Peyer's patch (tissue), 4 donors: ENCODE results near the gene ENTPD8.

Source experiments
- POLR2A ChIP-seq, 2 donors: fragments of 450-650 bp; IDR thresholded peaks; one replicate each; pipeline ENCODE4 v1.5.1; 2017; ENCODE audit warnings: antibody characterized with exemption in 2 of 2, mild to moderate bottlenecking in 2 of 2, moderate library complexity in 2 of 2
- TF ChIP-seq, protein P1 (sequence below), 6 experiments: fragments of 450-650 bp in 4 of 6; fragments of 200-600 bp in 2 of 6; sonication (generic) in 1 of 6; IDR thresholded peaks; one replicate each; pipeline ENCODE4 v1.5.1; 2017 to 2019; ENCODE audit warnings: antibody characterized with exemption in 6 of 6, mild to moderate bottlenecking in 3 of 6, moderate library complexity in 1 of 6

GRCh38 chr9:137478613-137478961, 37.4 kb upstream of the ENTPD8 start:
- TF ChIP-seq, protein P1, sequence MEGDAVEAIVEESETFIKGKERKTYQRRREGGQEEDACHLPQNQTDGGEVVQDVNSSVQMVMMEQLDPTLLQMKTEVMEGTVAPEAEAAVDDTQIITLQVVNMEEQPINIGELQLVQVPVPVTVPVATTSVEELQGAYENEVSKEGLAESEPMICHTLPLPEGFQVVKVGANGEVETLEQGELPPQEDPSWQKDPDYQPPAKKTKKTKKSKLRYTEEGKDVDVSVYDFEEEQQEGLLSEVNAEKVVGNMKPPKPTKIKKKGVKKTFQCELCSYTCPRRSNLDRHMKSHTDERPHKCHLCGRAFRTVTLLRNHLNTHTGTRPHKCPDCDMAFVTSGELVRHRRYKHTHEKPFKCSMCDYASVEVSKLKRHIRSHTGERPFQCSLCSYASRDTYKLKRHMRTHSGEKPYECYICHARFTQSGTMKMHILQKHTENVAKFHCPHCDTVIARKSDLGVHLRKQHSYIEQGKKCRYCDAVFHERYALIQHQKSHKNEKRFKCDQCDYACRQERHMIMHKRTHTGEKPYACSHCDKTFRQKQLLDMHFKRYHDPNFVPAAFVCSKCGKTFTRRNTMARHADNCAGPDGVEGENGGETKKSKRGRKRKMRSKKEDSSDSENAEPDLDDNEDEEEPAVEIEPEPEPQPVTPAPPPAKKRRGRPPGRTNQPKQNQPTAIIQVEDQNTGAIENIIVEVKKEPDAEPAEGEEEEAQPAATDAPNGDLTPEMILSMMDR (IDR thresholded peaks at IDR 0.05) = no peak
- TF ChIP-seq POLR2A (IDR thresholded peaks at IDR 0.05) = no peak
